GM23338 (cell line): Measurements from ENCODE around the gene MDGA2. TPM values are rescaled to one million over a fixed set of nuclear protein-coding genes. Genes with fewer than 3 reads are reported as not detected.

Experiments used
- ATAC-seq: fragments of 200-7000 bp; cut with Tn5 transposase; 3 replicates; pipeline ENCODE4 v1.9.1; 2020
- DNase-seq: peaks from one replicate; pipeline ENCODE4 v3.0.0-alpha.2; 2015; ENCODE audit warnings: low spot score
- H2AFZ ChIP-seq: fragments of 200-600 bp; sonication (generic); 2 replicates; pipeline ENCODE4 v1.8.0; 2016; ENCODE audit warnings: antibody characterized with exemption, mild to moderate bottlenecking, moderate library complexity
- H3F3A ChIP-seq: fragments of 200-600 bp; sonication (generic); replicated peaks from 2 replicates; pipeline ENCODE4 v1.8.0; 2017; ENCODE audit warnings: antibody characterized with exemption, mixed run types, low read depth
- H3K27ac ChIP-seq: fragments of 200-600 bp; sonication (generic); 2 replicates; pipeline ENCODE4 v1.6.1; 2016; ENCODE audit warnings: low read depth
- H3K27me3 ChIP-seq: fragments of 200-600 bp; sonication (generic); 2 replicates; pipeline ENCODE4 v1.8.0; 2016; ENCODE audit warnings: mild to moderate bottlenecking, mixed run types, moderate library complexity; ENCODE audit not compliant: insufficient read depth
- H3K36me3 ChIP-seq: fragments of 200-600 bp; sonication (generic); 2 replicates; pipeline ENCODE4 v1.8.0; 2016; ENCODE audit warnings: mild to moderate bottlenecking; ENCODE audit not compliant: insufficient read depth
- H3K4me1 ChIP-seq: fragments of 200-600 bp; sonication (generic); 2 replicates; pipeline ENCODE4 v1.8.0; 2016; ENCODE audit warnings: mild to moderate bottlenecking, moderate library complexity; ENCODE audit not compliant: insufficient read depth
- H3K4me2 ChIP-seq: fragments of 200-600 bp; sonication (generic); 2 replicates; pipeline ENCODE4 v1.7.1; 2017; ENCODE audit warnings: mixed run types
- H3K4me3 ChIP-seq: fragments of 200-600 bp; sonication (generic); 2 replicates; pipeline ENCODE4 v1.6.1; 2016; ENCODE audit warnings: mixed run types
- H3K79me2 ChIP-seq: fragments of 200-600 bp; sonication (generic); replicated peaks from 2 replicates; pipeline ENCODE4 v1.8.0; 2017; ENCODE audit warnings: mild to moderate bottlenecking; ENCODE audit not compliant: insufficient read depth
- H3K9me2 ChIP-seq: fragments of 200-600 bp; sonication (generic); 2 replicates; pipeline ENCODE4 v1.8.0; 2017; ENCODE audit not compliant: insufficient read depth
- H4K20me1 ChIP-seq: fragments of 200-600 bp; sonication (generic); replicated peaks from 2 replicates; pipeline ENCODE4 v1.8.0; 2017; ENCODE audit warnings: mild to moderate bottlenecking; ENCODE audit not compliant: insufficient read depth
- H3K27ac Mint-ChIP-seq: 2 replicates; pipeline ENCODE4 v1.8.0; 2020; ENCODE audit warnings: inconsistent platforms, mild to moderate bottlenecking, moderate library complexity, mixed read lengths
- H3K27me3 Mint-ChIP-seq: 3 replicates; pipeline ENCODE4 v1.8.0; 2022; ENCODE audit warnings: low read depth, mild to moderate bottlenecking, moderate library complexity, mixed read lengths, inconsistent platforms; ENCODE audit not compliant: insufficient read depth, poor library complexity
- H3K36me3 Mint-ChIP-seq: 3 replicates; pipeline ENCODE4 v1.8.0; 2021; ENCODE audit warnings: low read depth, mild to moderate bottlenecking, inconsistent platforms, moderate library complexity, mixed read lengths
- H3K4me1 Mint-ChIP-seq: 3 replicates; pipeline ENCODE4 v1.8.0; 2020; ENCODE audit warnings: mild to moderate bottlenecking, inconsistent platforms, mixed read lengths
- H3K4me3 Mint-ChIP-seq: 3 replicates; pipeline ENCODE4 v1.8.0; 2021; ENCODE audit warnings: moderate library complexity, mild to moderate bottlenecking, inconsistent platforms, mixed read lengths
- H3K9me3 Mint-ChIP-seq: 3 replicates; pipeline ENCODE4 v1.8.0; 2020; ENCODE audit warnings: moderate library complexity, mild to moderate bottlenecking, inconsistent platforms, mixed read lengths
- CREB1 ChIP-seq: fragments of 250-450 bp; sonication (Bioruptor Pico); IDR thresholded peaks from 2 replicates; pipeline ENCODE4 v1.5.0; 2020; ENCODE audit warnings: low read depth, mild to moderate bottlenecking, moderate library complexity
- EZH2phosphoT487 ChIP-seq: fragments of 200-600 bp; sonication (generic); IDR thresholded peaks from one replicate; pipeline ENCODE4 v1.8.1; 2018; ENCODE audit warnings: antibody characterized with exemption; ENCODE audit not compliant: unreplicated experiment
- JUNB ChIP-seq: IDR thresholded peaks from one replicate; pipeline ENCODE4 v1.6.1; 2016; ENCODE audit warnings: antibody characterized with exemption; ENCODE audit not compliant: unreplicated experiment
- NANOG ChIP-seq: IDR thresholded peaks from 2 replicates; pipeline ENCODE4 v1.6.1; 2016; ENCODE audit warnings: antibody characterized with exemption, borderline replicate concordance
- POLR2AphosphoS5 ChIP-seq: IDR thresholded peaks from 2 replicates; pipeline ENCODE4 v1.6.1; 2016; ENCODE audit warnings: antibody characterized with exemption, low read depth
- REST ChIP-seq: IDR thresholded peaks from one replicate; pipeline ENCODE4 v1.6.1; 2018; ENCODE audit warnings: antibody characterized with exemption; ENCODE audit not compliant: unreplicated experiment
- STAT1 ChIP-seq: IDR thresholded peaks from one replicate; pipeline ENCODE4 v1.6.1; 2016; ENCODE audit warnings: antibody characterized with exemption; ENCODE audit not compliant: unreplicated experiment
- ZNF114 ChIP-seq: fragments of 250-450 bp; sonication (Bioruptor Pico); IDR thresholded peaks from 2 replicates; pipeline ENCODE4 v1.5.0; 2020; ENCODE audit warnings: mild to moderate bottlenecking, moderate library complexity
- ZNF331 ChIP-seq: fragments of 250-450 bp; sonication (Bioruptor Pico); IDR thresholded peaks from 2 replicates; pipeline ENCODE4 v1.5.0; 2020; ENCODE audit warnings: low read depth, mild to moderate bottlenecking, moderate library complexity
- polyA plus RNA-seq: library from polyadenylated mRNA; unstranded; fragments of >200 nt; fragmentation: Nextera tagmentation; extraction: Ambion mirVana; gene quantifications from 2 replicates; pipeline ENCODE4 v1.2.1, GENCODE V29; 2016
- total RNA-seq: library from RNA; depleted of rRNA; stranded (reverse); fragments of >200 nt; shearing (Covaris generic); gene quantifications from 2 replicates; pipeline ENCODE4 v1.2.3, GENCODE V29; 2014
- TF ChIP-seq, protein P1 (sequence below): IDR thresholded peaks from 2 replicates; pipeline ENCODE4 v1.6.1; 2016; ENCODE audit warnings: antibody characterized with exemption

MDGA2 gene
- total and polyA plus RNA-seq, 2 experiments from 2014 or later, result 0.68 to 1.7 TPM

DNA sequence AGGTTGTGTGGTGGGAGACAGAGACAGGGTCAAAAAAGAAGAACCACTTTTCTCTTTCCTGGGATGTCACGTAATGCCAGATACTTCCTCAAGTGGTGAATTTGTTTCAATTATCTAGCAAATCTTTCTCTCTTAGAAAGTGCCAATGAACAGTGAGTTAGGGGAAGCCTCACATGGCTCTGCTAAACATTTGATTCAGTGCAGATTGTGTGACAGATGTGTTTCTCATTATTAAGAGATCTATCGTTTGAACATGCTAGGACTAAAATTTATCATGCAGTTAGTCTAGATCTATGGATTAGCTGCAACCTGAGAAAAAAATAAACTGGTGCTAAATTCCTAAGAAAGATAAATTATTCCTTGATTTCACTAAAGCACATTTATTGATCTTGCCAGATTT, 247.8 kb downstream of the MDGA2 start:
- no peak overlapping the region for H3K27ac ChIP-seq
- no peak overlapping the region for H3K4me3 Mint-ChIP-seq
- TF ChIP-seq ZNF114 (CRISPR knock-in tag) (no peak), POLR2AphosphoS5 (no peak), EZH2phosphoT487 (no peak), ZNF331 (CRISPR knock-in tag) (no peak), CREB1 (CRISPR knock-in tag) (no peak), JUNB (no peak), REST (no peak), NANOG (no peak)
- TF ChIP-seq, protein P1, sequence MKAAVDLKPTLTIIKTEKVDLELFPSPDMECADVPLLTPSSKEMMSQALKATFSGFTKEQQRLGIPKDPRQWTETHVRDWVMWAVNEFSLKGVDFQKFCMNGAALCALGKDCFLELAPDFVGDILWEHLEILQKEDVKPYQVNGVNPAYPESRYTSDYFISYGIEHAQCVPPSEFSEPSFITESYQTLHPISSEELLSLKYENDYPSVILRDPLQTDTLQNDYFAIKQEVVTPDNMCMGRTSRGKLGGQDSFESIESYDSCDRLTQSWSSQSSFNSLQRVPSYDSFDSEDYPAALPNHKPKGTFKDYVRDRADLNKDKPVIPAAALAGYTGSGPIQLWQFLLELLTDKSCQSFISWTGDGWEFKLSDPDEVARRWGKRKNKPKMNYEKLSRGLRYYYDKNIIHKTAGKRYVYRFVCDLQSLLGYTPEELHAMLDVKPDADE, result no peak
- no peak overlapping the region; the same call in 1 of the 2 replicates for H3K27ac Mint-ChIP-seq
- H3K36me3 ChIP-seq, result no peaks in the 10 kb centered on the region
- H3K9me2 ChIP-seq, result no peaks in the 10 kb centered on the region
- no peaks in the 10 kb centered on the region for H4K20me1 ChIP-seq
- H3K36me3 Mint-ChIP-seq, result no peaks in the 10 kb centered on the region
- peaks cover 17% of the 10 kb centered on the region; the same call in 2 of the 3 replicates for H3K4me1 Mint-ChIP-seq
- no peak overlapping the region for H2AFZ ChIP-seq
- no peak overlapping the region for H3K4me3 ChIP-seq
- no peaks in the 10 kb centered on the region for H3K9me3 Mint-ChIP-seq
- DNase-seq (no peak), ATAC-seq (no peak)
- H3K4me2 ChIP-seq, result no peak overlapping the region
- H3K79me2 ChIP-seq, result no peaks in the 10 kb centered on the region
- no peaks in the 10 kb centered on the region for H3F3A ChIP-seq
- no peaks in the 10 kb centered on the region for H3K27me3 ChIP-seq
- H3K27me3 Mint-ChIP-seq, result no peaks in the 10 kb centered on the region
- H3K4me1 ChIP-seq, result peaks cover 7% of the 10 kb centered on the region; the same call in 1 of the 2 replicates

GRCh38 chr14:47425302-47425701, 250.1 kb downstream of the MDGA2 start:
- TF ChIP-seq JUNB, result no peak
- TF ChIP-seq NANOG, result no peak
- TF ChIP-seq POLR2AphosphoS5, result no peak
- TF ChIP-seq EZH2phosphoT487, result no peak
- TF ChIP-seq ZNF114 (CRISPR knock-in tag), result no peak
- TF ChIP-seq STAT1, result no peak
- TF ChIP-seq ZNF331 (CRISPR knock-in tag), result no peak
- Mint-ChIP-seq H3K27ac (no peak overlapping the region), H3K27me3 (no peaks in the 10 kb centered on the region)

More at GRCh38 chr14:47425302-47425701, 250.1 kb downstream of the MDGA2 start:
- Histone ChIP-seq H2AFZ (no peak overlapping the region), H3K27me3 (no peaks in the 10 kb centered on the region), H3K36me3 (no peaks in the 10 kb centered on the region), H3F3A (no peaks in the 10 kb centered on the region), H3K4me1 (peaks cover 24% of the 10 kb centered on the region), H3K27ac (no peak overlapping the region), H4K20me1 (no peaks in the 10 kb centered on the region), H3K4me3 (no peak overlapping the region), H3K9me2 (no peaks in the 10 kb centered on the region), H3K4me2 (no peak overlapping the region), H3K79me2 (no peaks in the 10 kb centered on the region)
- Mint-ChIP-seq H3K36me3 (no peaks in the 10 kb centered on the region), H3K4me3 (no peak overlapping the region), H3K4me1 (peaks cover 37% of the 10 kb centered on the region), H3K9me3 (no peaks in the 10 kb centered on the region)
- no peak for ATAC-seq
- no peak for DNase-seq
